Ovary (tissue), 3 donors: Measurements from ENCODE around the gene TAS2R42.

Experiments used
- CTCF ChIP-seq, 3 donors: fragments of 450-650 bp in 2 of 3; fragments of 200-600 bp in 1 of 3; IDR thresholded peaks; one replicate each; pipeline versions ENCODE4 v1.5.1 to v1.8.0; 2016 to 2022; ENCODE audit warnings: antibody characterized with exemption in 3 of 3, mild to moderate bottlenecking in 1 of 3
- EP300 ChIP-seq: sonication (generic); formaldehyde crosslinking; IDR thresholded peaks from one replicate; pipeline ENCODE4 v1.6.1; 2017; ENCODE audit warnings: antibody characterized with exemption
- POLR2A ChIP-seq: fragments of 450-650 bp; IDR thresholded peaks from one replicate; pipeline ENCODE4 v1.6.1; 2017; ENCODE audit warnings: antibody characterized with exemption, mild to moderate bottlenecking, moderate library complexity
- donor health status: DM: no; HTN: no; CAD: no.

GRCh38 chr12:11154400-11154925 lies 32.3 kb downstream of the TAS2R42 start:
- TF ChIP-seq CTCF (IDR thresholded peaks at IDR 0.05): no peak
- no peak for TF ChIP-seq EP300
- TF ChIP-seq POLR2A: no peak
